Activated T-helper 17 cell treated with anti-CD3 and anti-CD28 coated beads, Interleukin-2, amount 50 U/mL, for 72 hours (primary cell): Measurements from ENCODE around the gene PFKFB4. TPM values are rescaled to one million over a fixed set of nuclear protein-coding genes. Genes with fewer than 3 reads are reported as not detected.

Source experiments
- ATAC-seq: fragments of 150-1000 bp; cut with Tn5 transposase; replicated peaks from 2 replicates; pipeline ENCODE4 v1.10.0; 2021; ENCODE audit warnings: mild to moderate bottlenecking, moderate library complexity
- H3K27ac Mint-ChIP-seq: one replicate; pipeline ENCODE4 v1.8.0; 2022; ENCODE audit warnings: mixed read lengths
- H3K27me3 Mint-ChIP-seq: one replicate; pipeline ENCODE4 v1.8.0; 2022; ENCODE audit warnings: mixed read lengths
- H3K36me3 Mint-ChIP-seq: one replicate; pipeline ENCODE4 v1.8.0; 2022; ENCODE audit warnings: low read depth, mild to moderate bottlenecking, mixed read lengths
- H3K4me1 Mint-ChIP-seq: one replicate; pipeline ENCODE4 v1.8.0; 2022; ENCODE audit warnings: mixed read lengths
- H3K4me3 Mint-ChIP-seq: one replicate; pipeline ENCODE4 v1.8.0; 2022; ENCODE audit warnings: mild to moderate bottlenecking, mixed read lengths
- H3K9me3 Mint-ChIP-seq: one replicate; pipeline ENCODE4 v1.8.0; 2022; ENCODE audit warnings: mixed read lengths
- total RNA-seq, 2 donors: library from RNA; stranded (reverse); gene quantifications; one replicate each; pipeline ENCODE4 v1.2.3, GENCODE V29; 2022

Gene PFKFB4
- total RNA-seq, 2 donors from 2014 or later = 52.5 to 277 TPM

DNA sequence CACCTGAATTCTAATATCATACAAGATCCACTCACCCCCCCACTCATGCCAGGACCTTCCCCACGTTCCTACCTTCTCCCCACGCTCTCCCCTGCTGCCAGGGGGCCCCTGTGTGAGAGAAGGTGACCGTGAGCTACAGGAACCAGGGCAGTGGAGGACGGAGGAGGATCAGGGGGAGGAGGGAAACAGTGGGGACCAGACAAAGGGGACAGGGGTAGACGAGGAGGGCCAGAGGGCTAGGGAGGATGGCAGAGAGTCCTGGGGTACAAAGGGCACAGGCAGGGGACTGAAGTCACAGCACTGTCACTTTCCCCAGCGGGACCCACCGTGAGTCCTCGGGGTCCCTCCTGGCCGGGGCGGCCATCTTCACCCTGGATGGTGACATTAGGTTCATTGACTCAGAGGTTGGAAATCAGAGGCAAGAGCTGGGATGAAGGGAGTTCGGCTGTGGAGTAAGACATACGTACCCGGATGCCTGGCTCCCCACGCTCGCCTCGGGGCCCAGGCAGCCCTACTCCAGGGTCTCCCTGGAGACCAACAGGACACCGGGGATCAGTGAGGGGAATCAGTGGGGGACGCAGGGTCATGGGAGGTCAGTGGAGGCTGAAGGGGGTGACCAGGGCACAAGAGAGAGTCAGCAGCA is 13.3 kb upstream of the PFKFB4 start:
- Mint-ChIP-seq H3K4me1 (peaks cover 9% of the 10 kb centered on the region), H3K27me3 (no peaks in the 10 kb centered on the region), H3K9me3 (no peaks in the 10 kb centered on the region), H3K27ac (peak overlapping the region; percentile 70), H3K36me3 (no peaks in the 10 kb centered on the region), H3K4me3 (no peak overlapping the region)
- ATAC-seq = no peak

DNA sequence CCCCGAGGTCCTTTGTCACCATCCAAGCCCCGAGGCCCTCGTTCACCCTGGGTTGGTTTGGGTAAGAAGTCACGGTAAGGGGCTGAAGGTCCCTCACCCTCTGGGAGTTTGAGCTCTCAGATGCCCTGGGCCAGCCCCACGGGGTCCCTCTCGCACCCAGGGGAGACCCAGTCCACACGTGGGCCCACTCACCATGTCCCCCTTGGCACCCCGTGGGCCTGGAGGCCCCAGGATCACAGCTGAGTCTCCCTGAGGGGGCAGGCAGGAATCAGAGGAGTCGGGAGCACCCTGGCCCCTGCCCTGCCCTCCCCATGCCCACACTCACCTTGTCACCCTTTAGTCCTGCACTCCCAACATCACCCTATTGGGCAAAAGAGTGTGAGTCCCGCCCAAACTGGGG is 12.8 kb upstream of the PFKFB4 start:
- Mint-ChIP-seq H3K36me3 (no peaks in the 10 kb centered on the region), H3K27me3 (no peaks in the 10 kb centered on the region), H3K4me1 (peaks cover 9% of the 10 kb centered on the region), H3K9me3 (no peaks in the 10 kb centered on the region), H3K4me3 (no peak overlapping the region), H3K27ac (peak overlapping the region; percentile 70)
- ATAC-seq = no peak

- no peaks in the 10 kb centered on the region for H3K9me3 Mint-ChIP-seq
- no peaks in the 10 kb centered on the region for H3K36me3 Mint-ChIP-seq
- H3K4me3 Mint-ChIP-seq = no peak overlapping the region
- no peak for ATAC-seq
- no peaks in the 10 kb centered on the region for H3K27me3 Mint-ChIP-seq
- H3K4me1 Mint-ChIP-seq = peaks cover 14% of the 10 kb centered on the region
- peak overlapping the region; percentile 68 for H3K27ac Mint-ChIP-seq
Observed at GRCh38 chr3:48568476-48568875, 11.9 kb upstream of the PFKFB4 start.

- Mint-ChIP-seq H3K4me1 (peaks cover 20% of the 10 kb centered on the region), H3K4me3 (no peak overlapping the region), H3K36me3 (no peaks in the 10 kb centered on the region), H3K27ac (peak overlapping the region; percentile 89), H3K9me3 (no peaks in the 10 kb centered on the region), H3K27me3 (no peaks in the 10 kb centered on the region)
- no peak for ATAC-seq
Observed at GRCh38 chr3:48567500-48567899, 10.9 kb upstream of the PFKFB4 start.

GRCh38 chr3:48567090-48567489 is 10.5 kb upstream of the PFKFB4 start:
- no peaks in the 10 kb centered on the region for H3K9me3 Mint-ChIP-seq
- H3K27ac Mint-ChIP-seq = peak overlapping the region; percentile 89
- H3K27me3 Mint-ChIP-seq = no peaks in the 10 kb centered on the region
- ATAC-seq = no peak
- H3K4me1 Mint-ChIP-seq = peaks cover 20% of the 10 kb centered on the region
- H3K36me3 Mint-ChIP-seq = no peaks in the 10 kb centered on the region
- H3K4me3 Mint-ChIP-seq = no peak overlapping the region

DNA sequence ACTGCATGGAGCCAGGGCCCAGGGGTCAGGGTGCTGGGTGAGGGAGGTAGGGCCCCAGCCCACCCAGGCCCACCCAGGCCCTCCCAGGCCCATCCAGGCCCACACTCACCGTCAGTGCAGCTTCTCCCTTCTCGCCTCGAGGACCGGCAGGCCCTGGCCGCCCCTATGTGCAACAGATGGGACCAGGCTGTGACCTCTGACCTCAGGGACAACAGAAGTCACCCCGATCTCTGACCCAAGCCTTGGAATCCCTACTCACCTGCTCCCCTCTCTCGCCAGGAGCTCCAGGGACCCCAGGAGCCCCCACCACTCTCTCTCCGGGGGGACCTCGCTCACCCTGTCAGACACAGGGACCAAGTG is 9.8 kb upstream of the PFKFB4 start:
- peaks cover 20% of the 10 kb centered on the region for H3K4me1 Mint-ChIP-seq
- H3K9me3 Mint-ChIP-seq = no peaks in the 10 kb centered on the region
- no peak overlapping the region for H3K4me3 Mint-ChIP-seq
- H3K27ac Mint-ChIP-seq = peak overlapping the region; percentile 89
- H3K27me3 Mint-ChIP-seq = no peaks in the 10 kb centered on the region
- H3K36me3 Mint-ChIP-seq = no peaks in the 10 kb centered on the region
- ATAC-seq = no peak

- Mint-ChIP-seq H3K4me1 (peaks cover 20% of the 10 kb centered on the region), H3K4me3 (peak overlapping the region; percentile 17), H3K27ac (peak overlapping the region; percentile 89), H3K9me3 (no peaks in the 10 kb centered on the region), H3K36me3 (no peaks in the 10 kb centered on the region), H3K27me3 (no peaks in the 10 kb centered on the region)
- ATAC-seq = peak; percentile 68
Observed at GRCh38 chr3:48565591-48566400, 9.2 kb upstream of the PFKFB4 start.

- ATAC-seq = no peak
- Mint-ChIP-seq H3K27ac (peak overlapping the region; percentile 89), H3K4me3 (peak overlapping the region; percentile 17), H3K9me3 (no peaks in the 10 kb centered on the region), H3K27me3 (no peaks in the 10 kb centered on the region), H3K36me3 (no peaks in the 10 kb centered on the region), H3K4me1 (peaks cover 20% of the 10 kb centered on the region)
Observed at GRCh38 chr3:48565186-48565585, 8.6 kb upstream of the PFKFB4 start.

GRCh38 chr3:48564667-48565066 is 8.1 kb upstream of the PFKFB4 start:
- no peaks in the 10 kb centered on the region for H3K9me3 Mint-ChIP-seq
- peaks cover 20% of the 10 kb centered on the region for H3K4me1 Mint-ChIP-seq
- no peaks in the 10 kb centered on the region for H3K27me3 Mint-ChIP-seq
- H3K36me3 Mint-ChIP-seq = no peaks in the 10 kb centered on the region
- ATAC-seq = no peak
- no peak overlapping the region for H3K4me3 Mint-ChIP-seq
- H3K27ac Mint-ChIP-seq = no peak overlapping the region

DNA sequence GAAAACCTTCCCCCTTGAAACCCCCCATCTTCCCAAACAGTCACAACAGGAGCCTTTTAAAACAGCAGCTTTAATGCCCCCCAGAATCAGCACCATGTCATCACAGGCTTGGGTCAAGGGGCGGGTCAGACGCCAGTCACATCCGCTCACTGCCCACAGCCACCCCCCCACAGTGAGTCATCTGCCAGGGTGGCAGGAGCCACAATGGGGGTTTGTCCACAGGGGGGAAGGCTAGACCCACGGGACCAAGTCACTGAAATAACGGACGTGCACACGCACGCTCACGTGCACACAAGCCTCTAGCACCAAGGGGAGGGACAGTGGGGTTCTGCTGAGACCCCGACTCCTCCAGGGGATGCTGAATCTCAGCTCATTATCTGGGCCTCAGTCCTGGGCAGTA is 7.4 kb upstream of the PFKFB4 start:
- Mint-ChIP-seq H3K4me3 (peak overlapping the region; percentile 42), H3K36me3 (no peaks in the 10 kb centered on the region), H3K9me3 (no peaks in the 10 kb centered on the region), H3K27me3 (no peaks in the 10 kb centered on the region), H3K4me1 (peaks cover 20% of the 10 kb centered on the region), H3K27ac (peak overlapping the region; percentile 61)
- ATAC-seq = peak; percentile 70

GRCh38 chr3:48563382-48563918 is 6.8 kb upstream of the PFKFB4 start, which contains the start of gene UCN2:
Gene UCN2, minus strand, starts transcription at chr3:48563781. Its CDS starts 657 bp downstream, at chr3:48563124.
- no peaks in the 10 kb centered on the region for H3K27me3 Mint-ChIP-seq
- H3K27ac Mint-ChIP-seq = peak within 1 kb of the TSS; percentile 61
- peaks cover 24% of the 10 kb centered on the region for H3K4me1 Mint-ChIP-seq
- H3K4me3 Mint-ChIP-seq = peak within 1 kb of the TSS; percentile 42
- H3K9me3 Mint-ChIP-seq = no peaks in the 10 kb centered on the region
- no peak for ATAC-seq
- H3K36me3 Mint-ChIP-seq = no peaks in the 10 kb centered on the region

GRCh38 chr3:48562367-48563095 is 5.9 kb upstream of the PFKFB4 start:
- H3K4me3 Mint-ChIP-seq = peak overlapping the region; percentile 42
- peaks cover 5% of the 10 kb centered on the region for H3K36me3 Mint-ChIP-seq
- H3K9me3 Mint-ChIP-seq = no peaks in the 10 kb centered on the region
- no peak for ATAC-seq
- no peaks in the 10 kb centered on the region for H3K27me3 Mint-ChIP-seq
- peaks cover 24% of the 10 kb centered on the region for H3K4me1 Mint-ChIP-seq
- H3K27ac Mint-ChIP-seq = peak overlapping the region; percentile 61

DNA sequence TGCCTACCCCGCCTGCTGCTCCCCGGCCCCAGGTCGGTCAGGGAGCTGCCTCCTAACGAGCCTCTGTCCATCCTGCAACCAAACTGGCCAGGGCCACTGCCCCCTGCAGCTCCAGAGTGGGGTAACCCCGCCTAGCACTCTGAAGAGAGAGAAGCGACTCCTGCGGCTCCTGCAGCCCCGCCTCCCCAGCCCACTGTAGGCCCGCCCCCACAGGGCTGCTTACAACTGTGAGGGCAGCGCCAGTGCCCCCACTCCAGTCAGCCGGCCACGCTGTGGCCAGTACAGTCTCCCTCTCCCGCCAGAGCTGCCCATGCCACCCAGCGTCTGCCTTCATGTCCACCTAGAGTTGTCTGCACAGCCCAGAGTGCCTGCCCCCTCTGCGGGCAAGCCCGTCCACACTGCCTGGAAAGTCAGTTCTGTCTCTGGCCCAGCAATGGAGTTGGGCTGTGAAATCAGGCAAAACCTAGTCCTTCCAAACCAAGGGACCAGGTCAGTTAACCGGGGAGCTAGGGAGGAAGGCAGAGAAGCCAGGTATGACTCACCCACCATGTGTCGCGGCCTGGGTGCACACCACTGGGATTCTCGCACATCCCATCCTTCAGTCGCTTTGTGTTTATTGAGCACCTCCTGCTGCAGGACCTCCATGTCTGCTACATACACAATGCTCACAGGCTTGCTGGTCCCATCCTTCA is 4.6 kb upstream of the PFKFB4 start:
- Mint-ChIP-seq H3K9me3 (no peaks in the 10 kb centered on the region), H3K27ac (no peak overlapping the region), H3K4me3 (no peak overlapping the region), H3K4me1 (peaks cover 24% of the 10 kb centered on the region), H3K36me3 (peaks cover 18% of the 10 kb centered on the region), H3K27me3 (no peaks in the 10 kb centered on the region)
- no peak for ATAC-seq

DNA sequence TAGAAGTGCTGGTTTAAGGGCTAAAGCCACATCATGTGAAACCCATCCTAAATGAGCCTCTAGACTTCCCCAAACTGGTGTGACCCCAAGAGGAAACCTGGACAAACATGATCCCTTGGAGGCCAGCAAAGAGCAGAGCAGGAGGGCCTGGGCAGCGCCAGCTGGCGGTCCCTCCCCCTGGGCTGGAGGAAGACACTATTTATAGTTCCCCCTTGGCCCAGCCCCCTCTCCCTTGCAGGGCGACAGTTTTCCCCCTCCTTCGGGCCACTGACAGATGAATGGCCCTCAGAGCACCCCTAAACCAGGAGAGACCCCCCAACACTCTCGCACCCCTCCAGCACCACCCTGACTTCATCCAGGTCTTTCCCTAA is 4.0 kb upstream of the PFKFB4 start:
- H3K27ac Mint-ChIP-seq = peak overlapping the region; percentile 74
- H3K4me1 Mint-ChIP-seq = peaks cover 19% of the 10 kb centered on the region
- no peaks in the 10 kb centered on the region for H3K27me3 Mint-ChIP-seq
- peaks cover 23% of the 10 kb centered on the region for H3K36me3 Mint-ChIP-seq
- ATAC-seq = no peak
- H3K9me3 Mint-ChIP-seq = no peaks in the 10 kb centered on the region
- H3K4me3 Mint-ChIP-seq = no peak overlapping the region
